Tibial nerve (tissue), 4 donors: ENCODE data around the gene MRPS6.

Experiments
- EP300 ChIP-seq, 2 donors: sonication (generic); formaldehyde crosslinking; IDR thresholded peaks; one replicate each; pipeline ENCODE4 v1.6.1; 2017; ENCODE audit warnings: antibody characterized with exemption in 2 of 2, mild to moderate bottlenecking in 1 of 2
- POLR2A ChIP-seq, 2 donors: fragments of 450-650 bp; IDR thresholded peaks; one replicate each; pipeline ENCODE4 v1.6.1; 2017; ENCODE audit warnings: antibody characterized with exemption in 2 of 2, mild to moderate bottlenecking in 2 of 2, moderate library complexity in 2 of 2
- TF ChIP-seq, protein P1 (sequence below), 5 experiments: fragments of 200-600 bp in 3 of 5; fragments of 450-650 bp in 2 of 5; sonication (generic) in 3 of 5; IDR thresholded peaks; one replicate each; pipeline ENCODE4 v1.5.1; 2016 to 2019; ENCODE audit warnings: antibody characterized with exemption in 5 of 5, mild to moderate bottlenecking in 3 of 5, moderate library complexity in 2 of 5

DNA sequence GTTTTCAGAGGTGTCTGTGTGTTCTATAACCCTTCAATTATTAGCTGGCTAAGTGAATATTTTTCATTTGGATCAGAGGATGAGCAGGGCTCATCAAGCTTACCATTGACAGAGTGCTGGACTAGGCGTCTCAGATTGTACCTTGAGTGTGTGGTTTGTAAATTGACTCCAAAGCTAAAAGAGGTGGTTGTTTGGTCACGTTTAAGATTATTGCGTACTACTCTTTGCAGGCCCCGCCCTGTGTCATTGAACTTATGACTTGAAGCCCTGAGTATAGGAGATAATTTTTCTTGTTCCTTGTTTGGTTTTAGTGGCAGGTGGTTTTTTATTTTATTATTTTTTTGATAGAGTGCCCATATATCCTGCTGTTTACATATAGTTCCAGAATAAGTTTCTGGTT is 17.7 kb downstream of the MRPS6 start:
- TF ChIP-seq, protein P1, sequence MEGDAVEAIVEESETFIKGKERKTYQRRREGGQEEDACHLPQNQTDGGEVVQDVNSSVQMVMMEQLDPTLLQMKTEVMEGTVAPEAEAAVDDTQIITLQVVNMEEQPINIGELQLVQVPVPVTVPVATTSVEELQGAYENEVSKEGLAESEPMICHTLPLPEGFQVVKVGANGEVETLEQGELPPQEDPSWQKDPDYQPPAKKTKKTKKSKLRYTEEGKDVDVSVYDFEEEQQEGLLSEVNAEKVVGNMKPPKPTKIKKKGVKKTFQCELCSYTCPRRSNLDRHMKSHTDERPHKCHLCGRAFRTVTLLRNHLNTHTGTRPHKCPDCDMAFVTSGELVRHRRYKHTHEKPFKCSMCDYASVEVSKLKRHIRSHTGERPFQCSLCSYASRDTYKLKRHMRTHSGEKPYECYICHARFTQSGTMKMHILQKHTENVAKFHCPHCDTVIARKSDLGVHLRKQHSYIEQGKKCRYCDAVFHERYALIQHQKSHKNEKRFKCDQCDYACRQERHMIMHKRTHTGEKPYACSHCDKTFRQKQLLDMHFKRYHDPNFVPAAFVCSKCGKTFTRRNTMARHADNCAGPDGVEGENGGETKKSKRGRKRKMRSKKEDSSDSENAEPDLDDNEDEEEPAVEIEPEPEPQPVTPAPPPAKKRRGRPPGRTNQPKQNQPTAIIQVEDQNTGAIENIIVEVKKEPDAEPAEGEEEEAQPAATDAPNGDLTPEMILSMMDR (IDR thresholded peaks at IDR 0.05), result no peak
- TF ChIP-seq POLR2A (IDR thresholded peaks at IDR 0.05) (no peak), EP300 (IDR thresholded peaks at IDR 0.05) (no peak)
